Left forelimb (tissue), 1 donor: ENCODE results near the gene ZNF318.
"Not testable (repeated sequence)": the region's sequence is repeated elsewhere in the genome, so short reads cannot be mapped to it uniquely, and the experiment has no call there.

Experiments used
- DNase-seq: peaks from one replicate; pipeline ENCODE4 v3.0.0-alpha.2; 2018; ENCODE audit warnings: low spot score

Gene ZNF318

GRCh38 chr6:43369174-43370002 is at the start of gene ZNF318:
TSS of gene ZNF318 (minus strand) at chr6:43369647. CDS start at chr6:43369365, 282 bp downstream.
- DNase-seq, result peak; percentile 98

- no peak for DNase-seq
Observed at GRCh38 chr6:43416935-43417334, 47.5 kb upstream of the ZNF318 start.

DNA sequence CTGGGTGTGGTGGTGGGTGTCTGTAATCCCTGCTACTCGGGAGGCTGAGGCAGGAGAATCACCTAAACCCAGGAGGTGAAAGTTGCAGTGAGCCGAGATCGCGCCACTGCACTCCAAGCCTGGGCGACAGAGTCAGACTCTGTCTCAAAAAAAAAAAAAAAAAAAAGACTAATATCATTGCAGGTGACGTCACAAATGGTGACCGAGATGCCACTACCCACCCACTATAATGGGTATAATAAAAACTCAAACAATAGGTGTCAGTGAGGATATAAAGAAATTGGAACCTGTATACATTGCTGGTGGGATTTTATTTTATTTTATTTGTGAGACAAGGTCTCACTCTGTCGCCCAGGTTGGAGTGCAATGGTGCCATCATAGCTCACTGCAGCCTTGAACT is 45.8 kb upstream of the ZNF318 start:
- DNase-seq, result not testable (repeated sequence)

DNA sequence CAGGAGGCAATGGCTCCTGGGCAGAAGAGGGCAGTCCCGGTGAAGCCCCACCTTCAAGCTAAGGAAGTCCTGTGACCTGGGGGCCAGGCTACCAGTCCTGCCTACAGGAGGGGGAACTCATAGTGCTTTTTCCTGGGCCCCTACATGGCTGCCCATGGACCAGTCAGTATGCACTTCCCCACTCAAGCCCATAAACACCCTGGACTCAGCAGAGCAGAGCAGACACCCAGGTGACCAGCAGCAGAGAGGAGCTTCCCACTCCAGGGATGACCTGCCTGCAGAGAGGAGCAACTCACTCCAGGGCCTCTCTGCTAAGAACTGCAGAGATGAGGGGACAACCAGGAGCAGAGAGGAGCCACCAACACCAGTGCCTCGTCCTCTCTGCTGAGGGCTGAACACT is 43.6 kb upstream of the ZNF318 start:
- DNase-seq, result no peak

GRCh38 chr6:43412541-43412940 is 43.1 kb upstream of the ZNF318 start:
- no peak for DNase-seq

GRCh38 chr6:43410776-43411175 is 41.3 kb upstream of the ZNF318 start:
- not testable (repeated sequence) for DNase-seq

GRCh38 chr6:43408259-43408658 is 38.8 kb upstream of the ZNF318 start:
- no peak for DNase-seq

DNA sequence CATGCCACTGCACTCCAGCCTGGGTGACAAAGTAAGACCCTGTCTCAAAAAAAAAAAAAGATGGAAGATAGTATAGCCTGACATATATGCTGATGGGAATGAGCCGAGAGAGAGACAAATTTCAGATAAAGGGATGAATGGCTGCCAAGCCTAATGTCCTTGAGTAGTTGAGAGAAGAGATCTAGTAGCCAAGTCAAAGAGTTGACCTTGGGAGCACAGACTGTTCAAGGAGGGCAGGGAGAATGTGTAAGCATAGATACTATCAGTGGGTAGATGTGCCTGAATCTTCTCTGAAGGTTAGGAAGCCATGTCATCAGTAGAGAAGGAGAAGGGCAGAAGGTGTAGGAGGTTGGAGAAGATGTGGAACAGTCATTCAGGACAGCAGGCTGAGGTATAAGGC is 37.8 kb upstream of the ZNF318 start:
- DNase-seq, result no peak

- DNase-seq, result no peak
Observed at GRCh38 chr6:43405354-43405753, 35.9 kb upstream of the ZNF318 start.

- no peak for DNase-seq
Observed at GRCh38 chr6:43402820-43403219, 33.4 kb upstream of the ZNF318 start.

DNA sequence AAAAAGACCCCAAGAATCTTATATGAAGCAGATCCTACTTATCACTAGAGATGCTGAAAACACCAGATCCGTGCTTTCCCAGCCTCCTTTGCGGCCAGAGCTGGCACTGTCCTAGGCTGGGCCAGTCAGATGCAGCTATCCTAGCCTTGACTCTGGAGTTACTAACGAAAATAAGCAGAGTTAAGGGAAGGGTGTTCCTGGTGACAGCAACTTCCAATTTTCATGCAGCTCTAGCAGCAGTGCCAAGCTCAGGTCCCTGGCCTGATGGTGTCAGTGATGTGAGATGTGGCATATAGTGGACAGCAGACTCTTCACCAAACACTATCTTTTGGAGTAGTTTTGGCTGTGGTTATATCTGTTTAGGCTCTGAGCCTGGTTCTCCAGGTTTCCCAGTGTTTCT is 32.3 kb upstream of the ZNF318 start:
- no peak for DNase-seq

DNA sequence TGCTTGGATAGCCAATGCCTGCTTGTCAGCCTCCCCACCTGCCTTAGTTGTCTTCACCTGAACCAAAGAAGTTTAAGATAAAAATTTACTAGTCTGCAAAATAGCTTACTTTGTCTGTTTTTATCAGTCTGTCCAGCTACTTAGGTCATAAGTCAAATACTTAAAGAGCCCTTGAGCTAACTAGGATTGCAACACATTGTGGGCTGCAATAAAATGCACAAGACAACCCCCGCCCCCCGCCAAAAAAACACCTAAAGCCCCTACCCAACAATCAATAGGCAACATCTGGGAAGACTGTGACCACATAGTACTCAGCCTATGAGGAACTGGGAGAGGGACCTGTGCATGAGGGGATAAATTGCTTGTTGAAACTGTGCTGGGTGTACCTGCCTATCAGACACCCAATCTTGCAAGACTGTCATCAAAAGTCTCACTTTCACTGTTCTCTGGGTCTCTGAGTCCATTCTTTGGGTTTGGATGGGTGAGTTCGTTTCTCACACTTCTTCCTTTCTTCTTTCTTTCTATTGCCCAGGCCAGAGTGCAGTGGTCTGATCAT is 30.6 kb upstream of the ZNF318 start:
- no peak for DNase-seq

DNA sequence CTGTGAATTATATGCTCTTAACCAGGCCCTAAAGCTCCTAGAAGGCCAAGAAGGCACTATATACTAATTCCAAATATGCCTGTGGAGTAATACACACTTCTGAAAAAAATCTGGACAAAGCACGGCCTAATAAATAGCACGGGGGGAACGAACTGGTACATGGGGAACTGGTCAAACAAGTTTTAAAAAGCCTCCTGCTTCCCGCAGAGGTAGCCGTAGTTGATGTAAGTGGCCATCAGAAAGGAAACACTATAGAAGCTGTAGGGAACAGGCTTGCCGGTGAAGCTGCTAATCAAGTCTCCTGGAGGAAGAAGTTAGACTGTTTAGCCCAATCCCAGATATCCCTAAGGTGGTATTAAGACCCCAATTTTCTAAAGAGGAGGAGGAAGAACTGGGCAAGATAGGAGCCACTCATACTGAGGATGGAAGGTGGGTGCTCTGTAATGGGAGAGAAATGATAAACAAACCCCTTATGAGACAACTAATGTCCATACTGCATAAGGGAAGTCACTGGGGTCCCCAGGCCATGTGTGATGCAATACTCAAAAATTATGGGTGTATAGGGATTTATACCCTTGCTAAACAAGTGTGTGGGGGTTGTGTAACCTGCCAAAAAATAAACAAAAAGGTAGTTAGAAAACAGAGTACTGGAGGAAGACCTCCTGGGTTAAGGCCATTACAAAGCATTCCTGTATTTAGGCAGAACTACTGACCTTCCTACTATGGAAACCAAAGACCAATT is 27.1 kb upstream of the ZNF318 start:
- DNase-seq, result no peak

DNA sequence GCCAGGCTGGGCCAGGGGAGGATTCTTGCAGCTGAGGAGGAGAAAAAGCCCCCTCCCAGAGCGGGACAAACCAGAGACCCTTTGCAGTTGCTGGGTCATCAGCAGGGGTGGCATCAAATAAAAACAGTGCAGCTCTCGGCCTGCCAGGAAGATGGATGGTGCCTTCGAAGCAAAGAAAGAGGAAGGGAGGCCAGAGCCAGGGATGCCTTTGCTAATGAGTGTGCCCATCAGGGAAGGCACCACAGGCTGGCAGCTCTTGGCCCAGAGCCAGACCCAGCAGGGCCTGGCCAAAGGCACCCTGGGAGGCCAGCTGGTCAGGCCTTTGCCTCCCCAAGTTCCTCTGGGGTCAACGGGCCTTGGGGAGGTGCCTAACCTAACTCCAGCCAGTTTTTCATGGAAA is 26.3 kb upstream of the ZNF318 start:
- DNase-seq, result no peak

- no peak for DNase-seq
Observed at GRCh38 chr6:43394982-43395381, 25.5 kb upstream of the ZNF318 start.

GRCh38 chr6:43393602-43394001 is 24.2 kb upstream of the ZNF318 start:
- DNase-seq, result no peak

GRCh38 chr6:43393133-43393532 is 23.7 kb upstream of the ZNF318 start:
- not testable (repeated sequence) for DNase-seq

DNA sequence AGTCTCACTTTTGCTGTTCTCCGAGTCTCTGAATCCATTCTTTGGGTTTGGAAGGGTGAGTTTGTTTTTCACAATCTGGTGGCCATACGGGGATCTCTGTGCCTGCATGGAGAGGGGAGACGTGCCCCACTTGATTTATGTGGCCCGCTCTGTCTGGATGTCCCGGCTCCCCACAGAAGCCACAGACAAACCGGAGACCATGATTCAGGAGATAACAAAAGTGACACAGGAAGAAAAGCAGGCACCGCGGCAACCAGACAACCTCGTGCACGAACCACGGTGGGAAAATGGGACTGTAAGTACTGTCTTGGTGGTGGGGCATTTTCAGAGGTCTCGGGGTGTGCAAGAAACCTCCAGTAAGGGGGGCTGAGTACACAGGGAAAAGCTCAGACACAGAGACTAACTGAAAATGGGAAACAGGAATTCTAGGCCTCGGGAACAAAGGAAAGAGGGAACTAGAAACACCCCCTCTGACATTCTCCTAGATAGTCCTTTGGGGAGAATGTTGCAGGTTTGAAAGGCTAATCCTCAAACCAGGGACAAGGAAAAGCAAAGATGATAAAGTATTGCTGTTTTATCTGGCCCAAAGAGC is 22.1 kb upstream of the ZNF318 start:
- no peak for DNase-seq

DNA sequence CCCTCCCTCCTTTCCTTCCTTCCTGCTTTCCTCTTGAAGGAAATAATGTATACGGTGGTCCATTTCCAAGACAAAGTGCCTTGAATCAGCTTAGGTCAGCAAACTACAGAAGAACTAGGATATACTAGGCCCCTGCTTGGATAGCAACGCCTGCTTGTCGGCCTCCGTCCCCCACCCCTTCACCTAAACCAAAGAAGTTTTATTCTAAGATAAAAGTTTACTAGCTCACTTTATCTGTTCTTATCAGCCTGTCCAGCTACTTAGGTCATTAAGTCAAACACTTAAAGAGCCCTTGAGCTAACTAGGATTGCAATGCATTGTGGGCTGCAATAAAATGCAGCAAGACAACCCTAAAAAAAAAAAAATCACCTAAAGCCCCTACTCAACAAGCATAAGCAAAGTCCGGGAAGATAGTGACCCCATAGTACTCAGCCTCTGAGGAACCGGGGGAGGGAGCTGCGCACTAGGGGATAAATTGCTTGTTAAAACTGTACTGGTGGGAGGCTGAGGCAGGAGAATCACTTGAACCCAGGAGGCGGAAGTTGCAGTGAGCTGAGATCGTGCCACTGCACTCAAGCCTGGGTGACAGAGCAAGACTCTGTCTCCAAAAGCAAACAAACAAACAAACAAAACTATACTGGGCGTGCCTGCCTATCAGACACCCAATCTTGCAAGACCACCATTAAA is 21.4 kb upstream of the ZNF318 start:
- DNase-seq, result not testable (repeated sequence)

DNA sequence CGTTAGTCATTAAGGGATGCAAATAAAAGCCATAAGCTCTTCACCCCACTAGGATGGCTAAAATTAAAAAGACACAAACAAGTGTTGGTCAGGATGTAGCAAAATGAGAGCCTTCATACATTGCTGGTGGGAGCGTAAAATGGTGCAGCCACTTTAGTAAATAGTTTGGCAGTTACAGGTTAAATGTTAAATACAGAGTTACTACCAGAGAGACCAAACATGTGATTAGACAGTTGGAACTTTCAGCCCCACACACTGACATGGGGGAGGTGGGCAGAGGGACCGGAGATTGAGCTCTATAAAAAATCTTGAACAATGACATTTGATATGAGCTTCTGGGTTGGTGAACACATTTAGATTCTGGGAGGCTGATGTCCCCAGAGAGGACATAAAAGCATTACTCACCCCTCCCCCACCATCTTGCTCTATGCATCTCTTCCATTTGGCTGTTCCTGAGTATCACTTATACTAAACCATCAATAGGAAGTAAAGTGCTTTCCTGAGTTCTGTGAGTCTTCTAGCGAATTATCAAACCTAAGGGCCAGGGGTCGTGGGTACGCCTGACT is 20.4 kb upstream of the ZNF318 start:
- DNase-seq, result no peak

GRCh38 chr6:43386492-43386891 is 17.0 kb upstream of the ZNF318 start:
- no peak for DNase-seq
